ENCODE measurements around the gene MAGEC2. TPM values are rescaled to one million over a fixed set of nuclear protein-coding genes. Genes with fewer than 3 reads are reported as not detected.
A peak's percentile ranks its signal among the peaks of the same experiment; 100 is the strongest.

MAGEC2 gene
- total RNA-seq = not detected

GRCh38 chrX:142204522-142205433, at the start of gene MAGEC2:
Gene MAGEC2, minus strand, starts transcription at chrX:142205290. Its CDS starts 1,303 bp downstream, at chrX:142203987.
- no peak within 1 kb of the TSS for H3K4me3 Mint-ChIP-seq
- peaks cover 5% of the 10 kb centered on the region for H3K36me3 Mint-ChIP-seq

GRCh38 chrX:142251680-142252079, 46.6 kb upstream of the MAGEC2 start:
- peaks cover 0 to 5% of the 10 kb centered on the region in 2 donors for H3K27me3 Mint-ChIP-seq
- DNase-seq (ENCODE audit: low spot score) (no peak), ATAC-seq (no peak)
- H3K27ac Mint-ChIP-seq = no peak overlapping the region
- no peaks in the 10 kb centered on the region for H3K9me3 Mint-ChIP-seq
- H3K36me3 Mint-ChIP-seq = no peaks in the 10 kb centered on the region
- no peak overlapping the region for H3K4me3 Mint-ChIP-seq
- peaks cover 0 to 2% of the 10 kb centered on the region in 2 donors for H3K4me1 Mint-ChIP-seq (ENCODE audit: low read depth in 2 of 2)

More at GRCh38 chrX:142204522-142205433, at the start of gene MAGEC2:
- ATAC-seq (no peak), DNase-seq (ENCODE audit: low spot score) (no peak)
- Mint-ChIP-seq H3K27ac (no peak within 1 kb of the TSS), H3K27me3 (no peaks in the 10 kb centered on the region), H3K9me3 (peaks cover 4% of the 10 kb centered on the region), H3K4me1 (ENCODE audit: low read depth in 2 of 2) (no peaks in the 10 kb centered on the region)

GRCh38 chrX:142251202-142251601, 46.1 kb upstream of the MAGEC2 start:
- Mint-ChIP-seq H3K4me1 (ENCODE audit: low read depth in 2 of 2) (peaks cover 0 to 2% of the 10 kb centered on the region in 2 donors), H3K27ac (no peak overlapping the region), H3K4me3 (no peak overlapping the region), H3K36me3 (no peaks in the 10 kb centered on the region), H3K27me3 (peaks cover 0 to 5% of the 10 kb centered on the region in 2 donors), H3K9me3 (no peaks in the 10 kb centered on the region)
- ATAC-seq (no peak), DNase-seq (ENCODE audit: low spot score) (no peak)

GRCh38 chrX:142250502-142250901, 45.4 kb upstream of the MAGEC2 start:
- ATAC-seq (no peak), DNase-seq (ENCODE audit: low spot score) (no peak)
- H3K27me3 Mint-ChIP-seq = peaks cover 0 to 5% of the 10 kb centered on the region in 2 donors
- peaks cover 0 to 2% of the 10 kb centered on the region in 2 donors for H3K4me1 Mint-ChIP-seq (ENCODE audit: low read depth in 2 of 2)
- H3K27ac Mint-ChIP-seq = no peak overlapping the region
- no peaks in the 10 kb centered on the region for H3K36me3 Mint-ChIP-seq
- no peak overlapping the region for H3K4me3 Mint-ChIP-seq
- no peaks in the 10 kb centered on the region for H3K9me3 Mint-ChIP-seq

GRCh38 chrX:142249721-142250120, 44.6 kb upstream of the MAGEC2 start:
- no peaks in the 10 kb centered on the region for H3K36me3 Mint-ChIP-seq
- H3K9me3 Mint-ChIP-seq = no peaks in the 10 kb centered on the region
- H3K4me1 Mint-ChIP-seq (ENCODE audit: low read depth in 2 of 2) = peaks cover 0 to 2% of the 10 kb centered on the region in 2 donors
- ATAC-seq = no peak
- no peak overlapping the region for H3K27ac Mint-ChIP-seq
- no peak overlapping the region for H3K4me3 Mint-ChIP-seq
- peaks cover 0 to 3% of the 10 kb centered on the region in 2 donors for H3K27me3 Mint-ChIP-seq
- DNase-seq (ENCODE audit: low spot score) = no peak

GRCh38 chrX:142244568-142244967, 39.5 kb upstream of the MAGEC2 start:
- no peak overlapping the region for H3K27ac Mint-ChIP-seq
- H3K4me1 Mint-ChIP-seq (ENCODE audit: low read depth in 2 of 2) = peaks cover 0 to 2% of the 10 kb centered on the region in 2 donors

GRCh38 chrX:142238536-142238935, 33.4 kb upstream of the MAGEC2 start:
- Mint-ChIP-seq H3K36me3 (no peaks in the 10 kb centered on the region), H3K27me3 (peaks cover 0 to 4% of the 10 kb centered on the region in 2 donors), H3K4me3 (no peak overlapping the region), H3K9me3 (no peaks in the 10 kb centered on the region), H3K4me1 (ENCODE audit: low read depth in 2 of 2) (no peaks in the 10 kb centered on the region), H3K27ac (no peak overlapping the region)
- ATAC-seq = no peak
- DNase-seq (ENCODE audit: low spot score) = no peak

More at GRCh38 chrX:142244568-142244967, 39.5 kb upstream of the MAGEC2 start:
- ATAC-seq = peak in 1 of 2 donors; percentile 24
- H3K4me3 Mint-ChIP-seq = no peak overlapping the region
- no peaks in the 10 kb centered on the region for H3K27me3 Mint-ChIP-seq
- H3K36me3 Mint-ChIP-seq = no peaks in the 10 kb centered on the region
- DNase-seq (ENCODE audit: low spot score) = no peak
- H3K9me3 Mint-ChIP-seq = no peaks in the 10 kb centered on the region

GRCh38 chrX:142233400-142233799, 28.3 kb upstream of the MAGEC2 start:
- ATAC-seq (no peak), DNase-seq (ENCODE audit: low spot score) (no peak)
- no peak overlapping the region for H3K27ac Mint-ChIP-seq
- no peaks in the 10 kb centered on the region for H3K36me3 Mint-ChIP-seq
- peaks cover 0 to 4% of the 10 kb centered on the region in 2 donors for H3K27me3 Mint-ChIP-seq
- H3K9me3 Mint-ChIP-seq = no peaks in the 10 kb centered on the region
- no peak overlapping the region for H3K4me3 Mint-ChIP-seq
- H3K4me1 Mint-ChIP-seq (ENCODE audit: low read depth in 2 of 2) = no peaks in the 10 kb centered on the region

- Mint-ChIP-seq H3K9me3 (no peaks in the 10 kb centered on the region), H3K36me3 (no peaks in the 10 kb centered on the region), H3K27me3 (no peaks in the 10 kb centered on the region), H3K27ac (no peak overlapping the region), H3K4me1 (ENCODE audit: low read depth in 2 of 2) (no peaks in the 10 kb centered on the region), H3K4me3 (no peak overlapping the region)
- DNase-seq (ENCODE audit: low spot score) (no peak), ATAC-seq (no peak)
Observed at GRCh38 chrX:142214081-142214480, 9.0 kb upstream of the MAGEC2 start.

- Mint-ChIP-seq H3K36me3 (peaks cover 3% of the 10 kb centered on the region), H3K27ac (no peak overlapping the region), H3K4me1 (ENCODE audit: low read depth in 2 of 2) (no peaks in the 10 kb centered on the region), H3K27me3 (no peaks in the 10 kb centered on the region), H3K4me3 (no peak overlapping the region), H3K9me3 (peaks cover 3% of the 10 kb centered on the region)
- no peak for DNase-seq (ENCODE audit: low spot score)
- ATAC-seq = no peak
Observed at GRCh38 chrX:142201113-142201512, 4.0 kb downstream of the MAGEC2 start.

GRCh38 chrX:142186103-142186502, 19.0 kb downstream of the MAGEC2 start:
- no peak for ATAC-seq
- no peaks in the 10 kb centered on the region for H3K4me1 Mint-ChIP-seq (ENCODE audit: low read depth in 2 of 2)
- H3K36me3 Mint-ChIP-seq = no peaks in the 10 kb centered on the region
- H3K9me3 Mint-ChIP-seq = peaks cover 3% of the 10 kb centered on the region
- H3K27ac Mint-ChIP-seq = no peak overlapping the region
- H3K4me3 Mint-ChIP-seq = no peak overlapping the region
- DNase-seq (ENCODE audit: low spot score) = no peak
- no peaks in the 10 kb centered on the region for H3K27me3 Mint-ChIP-seq

GRCh38 chrX:142184756-142185602, 20.1 kb downstream of the MAGEC2 start:
- Mint-ChIP-seq H3K4me3 (no peak overlapping the region), H3K27ac (no peak overlapping the region)
- no peak for ATAC-seq

GRCh38 chrX:142156567-142156966, 48.5 kb downstream of the MAGEC2 start:
- Mint-ChIP-seq H3K4me1 (ENCODE audit: low read depth in 2 of 2) (no peaks in the 10 kb centered on the region), H3K27me3 (no peaks in the 10 kb centered on the region), H3K27ac (no peak overlapping the region), H3K9me3 (peaks cover 4% of the 10 kb centered on the region), H3K36me3 (no peaks in the 10 kb centered on the region), H3K4me3 (no peak overlapping the region)
- no peak for ATAC-seq
- DNase-seq (ENCODE audit: low spot score) = no peak

More at GRCh38 chrX:142184756-142185602, 20.1 kb downstream of the MAGEC2 start:
- Mint-ChIP-seq H3K36me3 (no peaks in the 10 kb centered on the region), H3K27me3 (no peaks in the 10 kb centered on the region), H3K4me1 (ENCODE audit: low read depth in 2 of 2) (no peaks in the 10 kb centered on the region), H3K9me3 (peaks cover 3% of the 10 kb centered on the region)
- no peak for DNase-seq (ENCODE audit: low spot score)
